Transverse colon (tissue), 3 donors: Measurements from ENCODE around the gene TOM1L2.

ENCODE experiments used
- CTCF ChIP-seq, 5 experiments: fragments of 200-600 bp in 3 of 5; fragments of 450-650 bp in 2 of 5; sonication (generic) in 3 of 5; IDR thresholded peaks; 1 replicate in 2 of 5; 2 replicates in 3 of 5; pipeline ENCODE4 v1.5.1; 2016 to 2017; ENCODE audit warnings: antibody characterized with exemption in 5 of 5, inconsistent platforms in 3 of 5, mild to moderate bottlenecking in 2 of 5, moderate library complexity in 1 of 5
- EP300 ChIP-seq: sonication (generic); formaldehyde crosslinking; IDR thresholded peaks from one replicate; pipeline ENCODE4 v1.6.1; 2017; ENCODE audit warnings: antibody characterized with exemption, low read depth
- POLR2A ChIP-seq: fragments of 450-650 bp; IDR thresholded peaks from one replicate; pipeline ENCODE4 v1.6.1; 2016; ENCODE audit warnings: antibody characterized with exemption, mild to moderate bottlenecking, moderate library complexity

GRCh38 chr17:17926036-17926435 is 46.2 kb downstream of the TOM1L2 start:
- TF ChIP-seq POLR2A (no peak), EP300 (no peak), CTCF (IDR thresholded peaks at IDR 0.05) (no peak)
